NK-92 treated with Interleukin-12 subunit alpha and Interleukin-12 subunit beta, amount 100 ng/mL, for 24 hours (cell line): ENCODE data around the gene GRIN2A.

ENCODE experiments used
- DNase-seq: peaks from one replicate; lab custom pipeline; 2025; lab: John Stamatoyannopoulos, UW

The GRIN2A gene

GRCh38 chr16:10085078-10085798 lies 97.0 kb downstream of the GRIN2A start:
- DNase-seq = no peak

DNA sequence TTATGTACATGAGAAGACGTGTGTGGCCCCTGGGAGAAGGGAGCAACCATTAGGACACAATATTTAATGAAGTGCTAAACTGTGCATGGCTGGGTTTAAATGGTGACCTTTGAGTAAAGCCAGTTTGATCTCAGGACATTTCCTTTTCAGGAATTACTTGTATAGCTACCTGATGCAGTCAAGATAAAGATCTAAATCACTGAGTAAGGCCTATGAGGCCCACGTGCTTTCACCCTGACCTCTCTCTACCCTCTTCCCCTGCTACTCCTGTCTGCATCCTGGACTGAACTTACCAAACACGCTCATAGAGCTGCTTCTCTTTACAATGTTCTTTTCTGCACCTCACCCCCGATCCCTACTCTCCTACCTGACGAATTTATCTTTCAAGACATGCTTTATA lies 98.9 kb downstream of the GRIN2A start:
- DNase-seq = no peak

GRCh38 chr16:10081201-10081940 lies 100.9 kb downstream of the GRIN2A start:
- DNase-seq = no peak

DNA sequence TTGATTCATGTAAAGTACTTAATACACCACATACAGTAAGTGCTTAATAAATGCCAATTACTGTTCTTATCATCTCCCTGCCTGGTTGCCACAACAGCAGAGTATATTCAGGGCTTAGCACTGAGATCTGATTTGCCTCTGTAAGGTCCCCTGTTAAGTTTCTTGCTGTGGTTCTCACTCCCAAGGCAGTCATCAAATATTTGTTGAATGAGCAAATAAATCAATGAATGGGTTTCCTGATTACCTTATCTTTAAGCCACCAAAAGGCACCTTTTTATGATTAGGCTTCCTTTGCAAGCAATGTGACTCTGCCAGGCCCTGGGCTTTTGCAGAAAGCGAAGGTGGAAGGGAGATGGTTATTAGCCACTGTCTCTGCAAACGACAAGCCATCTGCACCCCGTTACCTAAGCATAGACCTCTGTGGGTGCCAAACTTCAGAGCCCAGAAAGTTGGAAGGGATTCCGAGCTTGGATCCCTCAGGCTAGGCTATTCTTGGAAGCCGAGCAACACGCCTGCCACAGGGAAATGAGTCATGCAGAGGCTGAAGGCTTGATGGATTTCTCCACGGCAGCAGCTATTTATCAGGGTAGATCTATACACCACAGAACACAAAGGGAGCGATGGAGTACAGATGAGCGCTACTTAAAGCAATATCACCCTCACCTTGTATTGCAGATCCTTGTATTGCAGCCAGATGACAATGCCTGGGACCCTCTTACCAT lies 102.0 kb downstream of the GRIN2A start:
- DNase-seq = no peak

- DNase-seq = no peak
Measured at GRCh38 chr16:10078541-10078949, 103.7 kb downstream of the GRIN2A start.

- DNase-seq = no peak
Measured at GRCh38 chr16:10077861-10078260, 104.4 kb downstream of the GRIN2A start.

GRCh38 chr16:10076037-10076436 lies 106.2 kb downstream of the GRIN2A start:
- no peak for DNase-seq

DNA sequence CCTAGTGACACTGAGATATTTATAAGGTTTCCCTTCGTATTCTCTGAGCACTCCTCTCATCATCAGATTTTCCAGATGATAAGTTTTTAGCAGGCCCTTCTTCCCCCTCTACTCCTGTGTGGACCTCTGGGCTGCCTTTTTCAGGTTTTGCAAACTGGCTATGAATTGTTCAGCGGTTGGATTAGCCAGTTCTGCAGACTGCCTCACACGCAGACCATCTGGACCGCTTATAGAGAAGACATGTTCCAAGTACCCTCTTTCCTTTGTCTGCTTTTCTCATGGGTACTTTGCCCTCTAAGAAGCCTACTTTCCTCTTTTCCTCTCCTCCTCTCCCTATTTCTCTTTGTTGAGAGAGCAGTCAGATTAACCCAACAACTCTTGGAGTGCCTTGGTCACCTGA lies 111.6 kb downstream of the GRIN2A start:
- DNase-seq = no peak

- no peak for DNase-seq
Measured at GRCh38 chr16:10069374-10069773, 112.9 kb downstream of the GRIN2A start.

- DNase-seq = no peak
Measured at GRCh38 chr16:10067835-10068234, 114.4 kb downstream of the GRIN2A start.

DNA sequence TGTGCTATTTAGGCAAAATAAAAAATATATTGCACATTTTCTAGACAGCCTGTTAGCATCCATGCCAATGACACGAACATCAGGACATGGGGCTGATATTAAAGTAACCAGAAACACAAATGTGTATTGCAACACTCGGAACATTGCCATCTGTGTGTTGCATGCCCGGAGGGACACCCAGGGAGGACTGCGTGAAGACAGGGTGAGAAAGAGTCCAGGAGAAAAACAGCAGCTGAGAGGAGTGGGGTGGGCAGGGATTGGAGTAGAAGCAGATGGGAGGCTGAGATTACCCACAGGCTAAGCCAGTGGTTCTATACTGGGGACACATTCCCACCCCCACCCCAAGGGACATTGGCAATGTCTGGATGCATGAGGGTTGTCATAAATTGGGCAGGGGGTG lies 114.8 kb downstream of the GRIN2A start:
- DNase-seq = no peak

DNA sequence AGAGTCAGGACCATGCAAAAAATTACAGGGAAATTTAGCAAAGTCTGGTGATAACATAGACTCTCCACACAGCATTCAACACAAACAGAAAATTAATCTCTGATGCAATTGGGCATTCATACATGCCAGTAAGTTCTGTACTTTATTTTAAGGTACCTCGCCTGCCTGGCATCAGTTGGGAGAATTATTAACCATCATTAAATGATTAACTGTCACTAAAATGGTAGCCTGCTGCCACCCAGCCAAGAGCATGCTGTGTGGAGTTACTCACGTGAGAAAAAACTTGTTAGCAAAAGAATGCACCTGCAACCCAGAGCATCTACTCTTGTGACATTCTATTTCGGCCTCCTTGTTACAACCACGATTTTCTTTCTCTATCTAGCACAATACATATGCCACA lies 117.2 kb downstream of the GRIN2A start:
- no peak for DNase-seq

GRCh38 chr16:10048850-10049249 lies 133.4 kb downstream of the GRIN2A start:
- DNase-seq = no peak

- no peak for DNase-seq
Measured at GRCh38 chr16:10045947-10046346, 136.3 kb downstream of the GRIN2A start.

DNA sequence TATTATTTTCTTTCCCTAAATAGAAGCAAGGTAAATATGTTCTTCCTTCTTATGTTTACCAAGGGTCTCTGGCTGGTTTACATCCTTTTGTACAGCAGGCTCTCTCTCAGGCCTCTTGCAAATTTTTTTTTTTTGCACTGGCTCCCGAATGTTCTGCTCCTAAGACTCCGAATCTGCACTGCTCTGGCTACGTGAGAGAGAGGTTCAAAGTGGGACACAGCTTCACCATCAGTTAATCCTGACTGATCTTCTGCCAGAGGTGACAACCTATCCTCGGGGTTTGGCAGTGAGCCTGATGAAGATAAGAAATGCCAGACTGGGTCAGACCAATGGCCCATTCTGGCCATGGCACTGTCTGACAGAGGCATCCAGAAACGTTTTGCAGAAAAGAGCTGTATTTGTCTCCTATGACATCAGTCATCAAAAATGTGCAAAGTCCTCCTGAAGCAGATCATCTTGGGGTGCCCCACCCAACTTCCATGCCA lies 136.9 kb downstream of the GRIN2A start:
- DNase-seq = no peak

- DNase-seq = no peak
Measured at GRCh38 chr16:10040136-10041080, 141.8 kb downstream of the GRIN2A start.

DNA sequence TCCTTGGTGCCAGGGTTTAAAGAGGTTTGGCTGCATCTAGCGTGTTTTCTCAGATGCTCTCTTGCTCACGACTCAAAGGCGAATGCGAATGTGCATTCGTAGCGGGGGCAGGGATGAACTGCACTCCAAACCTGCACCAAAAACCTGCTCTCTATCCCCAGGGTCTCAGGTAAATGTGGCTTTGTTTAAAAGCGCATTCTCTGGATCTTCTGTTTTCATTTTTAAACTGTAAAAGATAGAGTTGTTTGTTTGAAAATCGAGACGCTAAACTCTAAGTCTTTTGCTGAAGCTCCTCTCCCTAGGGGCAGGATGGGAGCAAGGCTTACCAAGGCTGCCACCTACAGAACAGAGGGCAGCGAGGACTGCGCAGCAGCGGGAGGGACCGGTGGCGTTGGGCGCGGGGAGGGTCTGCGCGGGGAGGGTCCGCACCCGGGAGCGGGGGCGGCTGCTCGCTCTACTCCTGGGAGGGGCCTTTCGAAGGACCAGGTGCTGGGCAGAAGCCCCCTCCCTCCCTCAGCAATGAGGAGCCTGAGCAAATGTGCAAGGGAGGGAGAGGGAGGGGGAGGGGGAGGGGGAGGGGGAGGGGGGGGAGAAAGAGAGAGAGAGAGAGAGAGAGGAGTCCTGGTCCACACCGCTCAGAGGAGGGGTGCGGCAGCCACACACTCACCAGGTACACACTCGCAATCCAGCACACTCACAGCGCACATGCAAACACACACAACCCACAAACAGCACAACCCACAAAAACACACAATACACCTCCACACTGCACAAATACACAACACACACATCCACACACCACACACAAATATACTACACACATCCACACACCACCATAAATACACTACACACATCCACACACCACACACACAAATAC lies 142.8 kb downstream of the GRIN2A start:
- no peak for DNase-seq

- no peak for DNase-seq
Measured at GRCh38 chr16:10037751-10038150, 144.5 kb downstream of the GRIN2A start.

- no peak for DNase-seq
Measured at GRCh38 chr16:10036956-10037355, 145.3 kb downstream of the GRIN2A start.

DNA sequence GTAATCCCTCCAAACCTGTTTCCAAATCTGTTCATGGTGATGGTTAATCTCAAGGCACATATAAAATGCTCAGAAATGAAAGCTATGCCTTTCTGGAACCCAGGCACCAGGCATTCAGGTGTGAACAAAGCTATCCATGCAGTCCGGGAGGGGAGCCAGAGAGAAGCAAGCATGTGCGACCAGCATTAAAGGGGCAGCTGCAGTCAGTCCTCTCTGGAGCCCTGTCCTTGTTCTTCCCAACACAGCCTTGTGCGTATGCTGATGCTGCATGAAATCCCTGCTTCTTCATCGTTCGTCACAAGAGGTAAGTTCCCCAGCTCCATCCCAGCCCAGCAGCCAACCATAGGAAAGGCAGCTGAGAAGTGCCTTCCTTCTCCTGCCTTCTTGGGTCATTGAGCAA lies 148.7 kb downstream of the GRIN2A start:
- DNase-seq = no peak

DNA sequence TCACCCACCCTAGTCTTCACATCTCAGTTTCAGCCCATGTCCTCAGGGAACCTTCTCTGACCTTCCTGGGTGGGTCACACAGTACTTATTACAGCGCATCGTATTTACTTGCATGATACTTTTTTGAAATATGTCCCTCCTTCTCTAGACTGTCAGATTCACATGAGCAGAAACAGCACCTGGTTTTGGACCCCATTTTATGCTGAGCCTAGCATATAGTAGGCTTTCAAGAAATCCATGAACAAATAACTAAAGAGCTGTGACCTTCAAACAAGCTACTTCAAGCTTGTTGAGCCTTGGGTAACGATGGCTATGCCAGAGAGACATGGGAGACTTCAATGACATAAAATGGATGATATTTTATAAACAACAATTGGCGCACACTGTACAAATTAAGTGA lies 150.3 kb downstream of the GRIN2A start:
- DNase-seq = no peak
